GM23248 (cell line): ENCODE results near the gene SLPI. TPM values are rescaled to one million over a fixed set of nuclear protein-coding genes. Genes with fewer than 3 reads are reported as not detected.
A peak's percentile ranks its signal among the peaks of the same experiment; 100 is the strongest.

Experiments
- DNase-seq: peaks from one replicate; pipeline ENCODE4 v3.0.0-alpha.2; 2015
- H2AFZ ChIP-seq: fragments of 200-600 bp; sonication (generic); 2 replicates; pipeline ENCODE4 v1.6.1; 2016; ENCODE audit warnings: antibody characterized with exemption
- H3F3A ChIP-seq: fragments of 200-600 bp; sonication (generic); 2 replicates; pipeline ENCODE4 v1.6.1; 2016; ENCODE audit warnings: mild to moderate bottlenecking, antibody characterized with exemption, mixed run types; ENCODE audit not compliant: insufficient read depth
- H3K27ac ChIP-seq: fragments of 200-600 bp; sonication (generic); 2 replicates; pipeline ENCODE4 v1.5.1; 2016; ENCODE audit warnings: mild to moderate bottlenecking
- H3K27me3 ChIP-seq: fragments of 200-600 bp; sonication (generic); replicated peaks from 2 replicates; pipeline ENCODE4 v1.6.1; 2016; ENCODE audit warnings: mild to moderate bottlenecking; ENCODE audit not compliant: insufficient read depth
- H3K36me3 ChIP-seq: fragments of 200-600 bp; sonication (generic); 2 replicates; pipeline ENCODE4 v1.6.1; 2016; ENCODE audit warnings: low read depth, mild to moderate bottlenecking
- H3K4me1 ChIP-seq: fragments of 200-600 bp; sonication (generic); 2 replicates; pipeline ENCODE4 v1.6.1; 2016; ENCODE audit warnings: mild to moderate bottlenecking; ENCODE audit not compliant: insufficient read depth
- H3K4me2 ChIP-seq: fragments of 200-600 bp; sonication (generic); one replicate; pipeline ENCODE4 v1.6.1; 2016; ENCODE audit warnings: mild to moderate bottlenecking; ENCODE audit not compliant: unreplicated experiment
- H3K4me3 ChIP-seq: fragments of 200-600 bp; sonication (generic); 2 replicates; pipeline ENCODE4 v1.5.1; 2016; ENCODE audit warnings: mild to moderate bottlenecking
- H3K79me2 ChIP-seq: fragments of 200-600 bp; sonication (generic); 2 replicates; pipeline ENCODE4 v1.6.1; 2016; ENCODE audit warnings: mild to moderate bottlenecking; ENCODE audit not compliant: insufficient read depth
- H3K9ac ChIP-seq: fragments of 200-600 bp; sonication (generic); 2 replicates; pipeline ENCODE4 v1.6.1; 2016; ENCODE audit warnings: mild to moderate bottlenecking
- H3K9me2 ChIP-seq: fragments of 200-600 bp; sonication (generic); 2 replicates; pipeline ENCODE4 v1.6.1; 2016; ENCODE audit warnings: mixed run types, mild to moderate bottlenecking, moderate library complexity; ENCODE audit not compliant: insufficient read depth
- H3K9me3 ChIP-seq: fragments of 200-600 bp; sonication (generic); one replicate; pipeline ENCODE4 v1.6.1; 2017; ENCODE audit warnings: low read depth
- H4K20me1 ChIP-seq: fragments of 200-600 bp; sonication (generic); 2 replicates; pipeline ENCODE4 v1.6.0; 2016; ENCODE audit not compliant: insufficient read depth
- EZH2 ChIP-seq: fragments of 200-600 bp; sonication (generic); IDR thresholded peaks from 2 replicates; pipeline ENCODE4 v1.6.1; 2018; ENCODE audit warnings: antibody characterized with exemption, mild to moderate bottlenecking; ENCODE audit not compliant: insufficient read depth, poor library complexity, severe bottlenecking
- EZH2phosphoT487 ChIP-seq: fragments of 200-600 bp; sonication (generic); IDR thresholded peaks from 2 replicates; pipeline ENCODE4 v1.6.1; 2018; ENCODE audit warnings: antibody characterized with exemption, moderate library complexity, mild to moderate bottlenecking, low read depth; ENCODE audit not compliant: insufficient read depth
- WGBS, 2 experiments: methylation state at CpG; one replicate each; pipeline ENCODE4 v1.1.6; 2015 to 2017; ENCODE audit warnings: low lambda C conversion rate in 2 of 2, low coverage in 1 of 2; ENCODE audit errors: missing lambda C conversion rate in 2 of 2; 5-methylcytosine and 5-hydroxymethylcytosine counted together
- in situ Hi-C: fragments of 300-500 bp; cut with MboI; formaldehyde crosslinking; loops from 2 replicates; pipeline ENCODE4 v1.15.0; 2020
- polyA plus RNA-seq: library from polyadenylated mRNA; unstranded; fragments of >200 nt; fragmentation: Nextera tagmentation; extraction: Ambion mirVana; gene quantifications from 2 replicates; pipeline ENCODE4 v1.2.1, GENCODE V29; 2016
- total RNA-seq: library from RNA; depleted of rRNA; stranded (reverse); fragments of >200 nt; shearing (Covaris generic); gene quantifications from 2 replicates; pipeline ENCODE4 v1.2.3, GENCODE V29; 2014

SLPI gene
- total and polyA plus RNA-seq, 2 experiments from 2014 or later: 1.7 to 3.7 TPM

GRCh38 chr20:45299786-45300185 lies 45.4 kb upstream of the SLPI start:
- DNase-seq: no peak
- no peak overlapping the region for H3K27ac ChIP-seq
- no peak overlapping the region for H2AFZ ChIP-seq
- no peak overlapping the region for H3K4me2 ChIP-seq
- 87 to 90% methylated on average over 5 to 6 of the region's 6 CpGs for WGBS, 2 experiments
- H3K9ac ChIP-seq: no peak overlapping the region
- no peaks in the 10 kb centered on the region for H3F3A ChIP-seq
- H3K9me3 ChIP-seq: no peaks in the 10 kb centered on the region
- no peaks in the 10 kb centered on the region for H3K4me1 ChIP-seq
- H4K20me1 ChIP-seq: no peaks in the 10 kb centered on the region
- H3K9me2 ChIP-seq: no peaks in the 10 kb centered on the region
- H3K4me3 ChIP-seq: no peak overlapping the region
- in situ Hi-C loops: loop anchor here (10.0 to 25.0 kb wide), 2 partner anchors 262 to 475 kb away; no protein-coding TSS in a partner anchor
- H3K27me3 ChIP-seq: no peaks in the 10 kb centered on the region
- no peaks in the 10 kb centered on the region for H3K36me3 ChIP-seq
- H3K79me2 ChIP-seq: no peaks in the 10 kb centered on the region
- TF ChIP-seq EZH2phosphoT487: no peak
- no peak for TF ChIP-seq EZH2

GRCh38 chr20:45297786-45298497 lies 43.6 kb upstream of the SLPI start:
- no peak overlapping the region for H3K27ac ChIP-seq
- H3K9me3 ChIP-seq: no peaks in the 10 kb centered on the region
- H3K4me3 ChIP-seq: no peak overlapping the region
- in situ Hi-C loops: loop anchor here (25.0 kb wide), 1 partner anchor 261 kb away; no protein-coding TSS in a partner anchor
- WGBS, 2 experiments: 88% methylated on average over 25 to 52 of the region's 52 CpGs
- H4K20me1 ChIP-seq: no peaks in the 10 kb centered on the region
- DNase-seq: no peak
- TF ChIP-seq EZH2: no peak
- no peak for TF ChIP-seq EZH2phosphoT487
- H3K36me3 ChIP-seq: no peaks in the 10 kb centered on the region
- H3K27me3 ChIP-seq: no peaks in the 10 kb centered on the region
- H3K9ac ChIP-seq: no peak overlapping the region
- H3K79me2 ChIP-seq: no peaks in the 10 kb centered on the region
- H3K4me1 ChIP-seq: no peaks in the 10 kb centered on the region
- H3K4me2 ChIP-seq: no peak overlapping the region
- no peak overlapping the region for H2AFZ ChIP-seq
- no peaks in the 10 kb centered on the region for H3K9me2 ChIP-seq
- no peaks in the 10 kb centered on the region for H3F3A ChIP-seq

GRCh38 chr20:45294659-45295058 lies 40.3 kb upstream of the SLPI start:
- Histone ChIP-seq H3K9ac (no peak overlapping the region), H3K27ac (no peak overlapping the region), H3K36me3 (no peaks in the 10 kb centered on the region), H3K79me2 (no peaks in the 10 kb centered on the region), H3K4me3 (no peak overlapping the region), H4K20me1 (no peaks in the 10 kb centered on the region), H3K4me1 (no peaks in the 10 kb centered on the region), H3K9me3 (no peaks in the 10 kb centered on the region), H2AFZ (no peak overlapping the region), H3K27me3 (no peaks in the 10 kb centered on the region), H3K9me2 (no peaks in the 10 kb centered on the region), H3F3A (no peaks in the 10 kb centered on the region), H3K4me2 (no peak overlapping the region)
- WGBS, 2 experiments: 78 to 88% methylated on average over 1 of the region's 1 CpG
- no peak for DNase-seq
- in situ Hi-C loops: loop anchor here (25.0 kb wide), 1 partner anchor 257 kb away; no protein-coding TSS in a partner anchor
- TF ChIP-seq EZH2 (no peak), EZH2phosphoT487 (no peak)

GRCh38 chr20:45294003-45294368 lies 39.6 kb upstream of the SLPI start:
- H3K9me3 ChIP-seq: no peaks in the 10 kb centered on the region
- no peaks in the 10 kb centered on the region for H3K79me2 ChIP-seq
- no peaks in the 10 kb centered on the region for H4K20me1 ChIP-seq
- in situ Hi-C loops: loop anchor here (25.0 kb wide), 1 partner anchor 257 kb away; no protein-coding TSS in a partner anchor
- no peak overlapping the region for H3K9ac ChIP-seq
- no peak overlapping the region for H3K27ac ChIP-seq
- H3K27me3 ChIP-seq: no peaks in the 10 kb centered on the region
- TF ChIP-seq EZH2 (no peak), EZH2phosphoT487 (no peak)
- no peaks in the 10 kb centered on the region for H3K9me2 ChIP-seq
- no peaks in the 10 kb centered on the region for H3F3A ChIP-seq
- no peaks in the 10 kb centered on the region for H3K36me3 ChIP-seq
- DNase-seq: no peak
- H3K4me2 ChIP-seq: peak overlapping the region; percentile 76
- peak overlapping the region; percentile 87; the same call in 1 of the 2 replicates for H2AFZ ChIP-seq
- H3K4me3 ChIP-seq: peak overlapping the region; percentile 74
- 46 to 58% methylated on average over 5 of the region's 5 CpGs for WGBS, 2 experiments
- no peaks in the 10 kb centered on the region for H3K4me1 ChIP-seq
